PC-9 (cell line): ENCODE data around the gene LRRC19. TPM values are rescaled to one million over a fixed set of nuclear protein-coding genes. Genes with fewer than 3 reads are reported as not detected.

Experiments
- BruUV-seq: library from RNA; stranded (reverse); fragments of 400-500 nt; replicated peaks from 2 replicates; lab custom pipeline; 2021; lab: Mats Ljungman, UMichigan
- CTCF ChIA-PET: fragments of 300-600 bp; sonication (Branson Sonifier 250); formaldehyde crosslinking; loops from one replicate; lab custom pipeline; 2022; ENCODE audit warnings: antibody characterized with exemption; lab: Charles Lee
- POLR2A ChIA-PET: fragments of 300-600 bp; sonication (Branson Sonifier 250); formaldehyde crosslinking; loops from one replicate; lab custom pipeline; 2022; ENCODE audit warnings: antibody characterized with exemption; ENCODE audit not compliant: unreplicated experiment; lab: Charles Lee
- DNase-seq, 2 experiments: peaks; one replicate each; pipeline versions ENCODE4 v3.0.0 to v3.0.0-alpha.2; 2015 to 2022; ENCODE audit warnings: mixed read lengths in 1 of 2
- H2AFZ ChIP-seq: fragments of 200-600 bp; sonication (generic); 2 replicates; pipeline ENCODE4 v1.8.1; 2017; ENCODE audit warnings: antibody characterized with exemption
- H3F3A ChIP-seq: fragments of 200-600 bp; sonication (generic); 2 replicates; pipeline ENCODE4 v1.8.1; 2017; ENCODE audit warnings: antibody characterized with exemption, mild to moderate bottlenecking, low read depth; ENCODE audit not compliant: insufficient read depth
- H3K27ac ChIP-seq: fragments of 200-600 bp; sonication (generic); 2 replicates; pipeline ENCODE4 v1.6.1; 2016; ENCODE audit warnings: mixed run types
- H3K27me3 ChIP-seq: fragments of 200-600 bp; sonication (generic); 2 replicates; pipeline ENCODE4 v1.6.1; 2016; ENCODE audit warnings: low read depth, mixed run types; ENCODE audit not compliant: insufficient read depth
- H3K36me3 ChIP-seq: fragments of 200-600 bp; sonication (generic); 2 replicates; pipeline ENCODE4 v1.6.1; 2016; ENCODE audit warnings: low read depth, mixed run types
- H3K4me1 ChIP-seq: fragments of 200-600 bp; sonication (generic); replicated peaks from 2 replicates; pipeline ENCODE4 v1.6.1; 2016; ENCODE audit warnings: mixed run types; ENCODE audit not compliant: insufficient read depth
- H3K4me2 ChIP-seq: fragments of 200-600 bp; sonication (generic); 2 replicates; pipeline ENCODE4 v1.6.1; 2017; ENCODE audit warnings: mixed run types
- H3K4me3 ChIP-seq: fragments of 200-600 bp; sonication (generic); 2 replicates; pipeline ENCODE4 v1.6.1; 2016; ENCODE audit warnings: mixed run types
- H3K79me2 ChIP-seq: fragments of 200-600 bp; sonication (generic); 2 replicates; pipeline ENCODE4 v1.6.1; 2017; ENCODE audit warnings: low read depth, mixed run types
- H3K9me2 ChIP-seq: fragments of 200-600 bp; sonication (generic); 2 replicates; pipeline ENCODE4 v1.8.1; 2017; ENCODE audit warnings: mild to moderate bottlenecking; ENCODE audit not compliant: insufficient read depth
- H3K9me3 ChIP-seq: fragments of 200-600 bp; sonication (generic); 2 replicates; pipeline ENCODE4 v1.8.1; 2016; ENCODE audit warnings: low read depth; ENCODE audit not compliant: insufficient read depth
- H4K20me1 ChIP-seq: fragments of 200-600 bp; sonication (generic); 2 replicates; pipeline ENCODE4 v1.8.1; 2017; ENCODE audit not compliant: insufficient read depth
- CTCF ChIP-seq: fragments of 200-600 bp; sonication (generic); conservative IDR thresholded peaks from 2 replicates; pipeline ENCODE4 v1.6.1; 2017; ENCODE audit warnings: mixed run types, antibody characterized with exemption, mild to moderate bottlenecking, moderate library complexity
- EZH2 ChIP-seq: fragments of 200-600 bp; sonication (generic); IDR thresholded peaks from 2 replicates; pipeline ENCODE4 v1.8.0; 2017; ENCODE audit warnings: antibody characterized with exemption, low read depth
- intact Hi-C: fragments of 100-400 bp; cut with micrococcal nuclease; formaldehyde crosslinking; loops from one replicate; pipeline ENCODE4 v1.10.0; 2022; ENCODE audit not compliant: unreplicated experiment
- total RNA-seq: library from RNA; stranded (reverse); gene quantifications from 2 replicates; pipeline ENCODE4 v1.2.3, GENCODE V29; 2021

Gene LRRC19
- total RNA-seq, 1 experiment from 2014 or later = not detected

GRCh38 chr9:27053369-27054022 is 48.0 kb upstream of the LRRC19 start:
- H3F3A ChIP-seq = no peaks in the 10 kb centered on the region
- TF ChIP-seq CTCF = no peak
- no peak for TF ChIP-seq EZH2
- no peaks in the 10 kb centered on the region for H3K9me3 ChIP-seq
- ChIA-PET POLR2A (interaction anchor here (0.6 kb wide), 1 partner anchor 80 kb away, joined by 4 read pairs; no protein-coding TSS in a partner anchor), CTCF (no interaction called here)
- no peak overlapping the region for H2AFZ ChIP-seq
- no TSS peak for BruUV-seq
- no peaks in the 10 kb centered on the region for H4K20me1 ChIP-seq
- H3K27ac ChIP-seq = no peak overlapping the region
- no peak overlapping the region for H3K4me3 ChIP-seq
- H3K4me2 ChIP-seq = no peak overlapping the region
- no peaks in the 10 kb centered on the region for H3K79me2 ChIP-seq
- intact Hi-C loops = no loop called here
- DNase-seq = no peak
- H3K4me1 ChIP-seq = no peaks in the 10 kb centered on the region
- no peaks in the 10 kb centered on the region for H3K9me2 ChIP-seq
- H3K36me3 ChIP-seq = no peaks in the 10 kb centered on the region
- no peaks in the 10 kb centered on the region for H3K27me3 ChIP-seq

DNA sequence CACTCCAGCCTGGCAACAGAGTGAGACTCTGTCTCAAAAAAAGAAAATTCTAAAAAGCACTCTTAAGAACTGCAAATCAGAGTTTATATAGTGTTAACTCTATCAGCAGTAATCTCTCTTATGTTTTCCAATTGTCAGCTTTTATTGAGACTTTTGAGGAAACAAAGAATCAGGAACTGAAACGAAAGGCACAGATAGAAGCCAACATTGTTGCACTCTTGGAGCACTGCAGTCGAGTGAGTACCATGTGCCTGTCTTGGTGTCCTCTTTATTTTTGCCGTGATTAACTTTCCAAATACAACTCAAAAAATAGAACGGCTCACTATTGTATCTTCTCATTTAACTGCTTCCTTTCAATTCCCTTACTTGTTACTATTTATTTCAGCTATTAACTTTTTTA is 41.7 kb upstream of the LRRC19 start:
- H3K9me2 ChIP-seq = no peaks in the 10 kb centered on the region
- H4K20me1 ChIP-seq = no peaks in the 10 kb centered on the region
- no peaks in the 10 kb centered on the region for H3K36me3 ChIP-seq
- H3K4me2 ChIP-seq = no peak overlapping the region
- ChIA-PET CTCF (no interaction called here), POLR2A (no interaction called here)
- H3K27me3 ChIP-seq = no peaks in the 10 kb centered on the region
- intact Hi-C loops = no loop called here
- no peaks in the 10 kb centered on the region for H3K79me2 ChIP-seq
- no peak overlapping the region for H3K4me3 ChIP-seq
- no TSS peak for BruUV-seq
- H2AFZ ChIP-seq = no peak overlapping the region
- TF ChIP-seq EZH2 (no peak), CTCF (no peak)
- no peaks in the 10 kb centered on the region for H3F3A ChIP-seq
- no peaks in the 10 kb centered on the region for H3K4me1 ChIP-seq
- no peak overlapping the region for H3K27ac ChIP-seq
- H3K9me3 ChIP-seq = no peaks in the 10 kb centered on the region
- DNase-seq = no peak

- intact Hi-C loops = no loop called here
- H3K79me2 ChIP-seq = no peaks in the 10 kb centered on the region
- BruUV-seq = no TSS peak
- CTCF ChIA-PET = interaction anchor here (0.6 kb wide), 1 partner anchor 10 kb away, joined by 5 read pairs; no protein-coding TSS in a partner anchor
- no peaks in the 10 kb centered on the region for H3K4me1 ChIP-seq
- no peaks in the 10 kb centered on the region for H3K9me2 ChIP-seq
- no peaks in the 10 kb centered on the region for H4K20me1 ChIP-seq
- H2AFZ ChIP-seq = no peak overlapping the region
- no peak overlapping the region for H3K4me2 ChIP-seq
- no peaks in the 10 kb centered on the region for H3K9me3 ChIP-seq
- no peak for TF ChIP-seq CTCF
- DNase-seq = no peak
- H3K4me3 ChIP-seq = no peak overlapping the region
- no peak overlapping the region for H3K27ac ChIP-seq
- H3K27me3 ChIP-seq = no peaks in the 10 kb centered on the region
- POLR2A ChIA-PET = no interaction called here
- H3K36me3 ChIP-seq = no peaks in the 10 kb centered on the region
- H3F3A ChIP-seq = no peaks in the 10 kb centered on the region
Measured at GRCh38 chr9:27043176-27043575, 37.7 kb upstream of the LRRC19 start.
